GM12878 (cell line): ENCODE data around the gene SETD6. TPM values are rescaled to one million over a fixed set of nuclear protein-coding genes. Genes with fewer than 3 reads are reported as not detected.

ENCODE experiments used
- ATAC-seq: fragments of 200-7000 bp; cut with Tn5 transposase; 3 replicates; pipeline ENCODE4 v1.9.1; 2020; ENCODE audit warnings: mild to moderate bottlenecking, moderate library complexity
- BruUV-seq: library from RNA; stranded (reverse); fragments of 400-500 nt; replicated peaks from 2 replicates; lab custom pipeline; 2021; lab: Mats Ljungman, UMichigan
- CTCF ChIA-PET: fragments of 300-600 bp; sonication (Branson Sonifier 250); formaldehyde crosslinking; extraction: SDS; loops from one replicate; lab custom pipeline; 2021; ENCODE audit warnings: inconsistent platforms; lab: Yijun Ruan, JAX
- POLR2A ChIA-PET: fragments of 350-600 bp; formaldehyde crosslinking; extraction: SDS; loops from one replicate; lab custom pipeline; 2021; ENCODE audit warnings: inconsistent platforms; lab: Charles Lee
- RAD21 ChIA-PET: fragments of 300-600 bp; sonication (Branson Sonifier 250); formaldehyde crosslinking; loops from one replicate; lab custom pipeline; 2023; ENCODE audit warnings: antibody characterized with exemption; ENCODE audit not compliant: unreplicated experiment; lab: Charles Lee
- SMC1A ChIA-PET: fragments of 300-600 bp; sonication (Branson Sonifier 250); formaldehyde crosslinking; loops from one replicate; lab custom pipeline; 2023; ENCODE audit not compliant: unreplicated experiment, uncharacterized antibody; lab: Charles Lee
- DNase-seq: peaks from one replicate; pipeline ENCODE4 v3.0.0-alpha.2; 2011; ENCODE audit warnings: low read depth, low spot score
- FAIRE-seq: peaks from 3 replicates; lab custom pipeline; 2011; peaks lifted over from hg19 to GRCh38; lab: Jason Lieb, UNC
- H2AFZ ChIP-seq: 2 replicates; pipeline ENCODE4 v1.6.0; 2011; ENCODE audit warnings: low read depth, low read length, control low read depth; ENCODE audit not compliant: control insufficient read depth
- H3K27ac ChIP-seq: 2 replicates; pipeline ENCODE4 v1.5.1; 2011; ENCODE audit warnings: control low read depth; ENCODE audit not compliant: control insufficient read depth, insufficient read depth
- H3K27me3 ChIP-seq, 2 experiments: replicated peaks in 1 of 2; 2 replicates each; pipeline versions ENCODE4 v1.6.0 to v1.6.1; 2011; ENCODE audit warnings: low read length in 1 of 2; ENCODE audit not compliant: control insufficient read depth in 2 of 2, insufficient read depth in 2 of 2
- H3K36me3 ChIP-seq, 2 experiments: 2 replicates each; pipeline ENCODE4 v1.5.1; 2011; ENCODE audit warnings: low read length in 1 of 2; ENCODE audit not compliant: control insufficient read depth in 2 of 2, insufficient read depth in 2 of 2
- H3K4me1 ChIP-seq: 2 replicates; pipeline ENCODE4 v1.6.1; 2011; ENCODE audit warnings: mild to moderate bottlenecking, low read length, moderate library complexity, mixed read lengths; ENCODE audit not compliant: control insufficient read depth, insufficient read depth
- H3K4me2 ChIP-seq: 2 replicates; pipeline ENCODE4 v1.6.0; 2011; ENCODE audit warnings: control low read depth; ENCODE audit not compliant: control insufficient read depth, insufficient read depth
- H3K4me3 ChIP-seq: fragments of 200-600 bp; sonication (generic); 2 replicates; pipeline ENCODE4 v1.5.1; 2016
- H3K79me2 ChIP-seq: 2 replicates; pipeline ENCODE4 v1.6.0; 2011; ENCODE audit warnings: low read length; ENCODE audit not compliant: control insufficient read depth, insufficient read depth
- H3K9ac ChIP-seq: 2 replicates; pipeline ENCODE4 v1.8.0; 2011; ENCODE audit warnings: low read length, control low read depth, mixed read lengths; ENCODE audit not compliant: control insufficient read depth, insufficient read depth
- H3K9me3 ChIP-seq: replicated peaks from 3 replicates; pipeline ENCODE4 v1.5.1; 2011; ENCODE audit warnings: mild to moderate bottlenecking, low read length; ENCODE audit not compliant: control insufficient read depth, insufficient read depth
- H4K20me1 ChIP-seq: 2 replicates; pipeline ENCODE4 v1.6.0; 2011; ENCODE audit not compliant: control insufficient read depth, insufficient read depth
- BMI1 ChIP-seq: fragments of 450-650 bp; IDR thresholded peaks from 2 replicates; pipeline ENCODE4 v1.6.1; 2016; ENCODE audit warnings: mild to moderate bottlenecking, moderate library complexity, borderline replicate concordance
- CBFB ChIP-seq: IDR thresholded peaks from 2 replicates; pipeline ENCODE4 v1.6.1; 2016; ENCODE audit warnings: antibody characterized with exemption, low read depth
- CREM ChIP-seq: IDR thresholded peaks from 2 replicates; pipeline ENCODE4 v1.6.1; 2014; ENCODE audit warnings: antibody characterized with exemption, low read depth
- ELK1 ChIP-seq: IDR thresholded peaks from 2 replicates; pipeline ENCODE4 v1.6.1; 2012; ENCODE audit warnings: low read depth, low read length, improper control_type of control experiment
- HSF1 ChIP-seq: fragments of 150-350 bp; IDR thresholded peaks from 2 replicates; pipeline ENCODE4 v1.6.1; 2014; ENCODE audit warnings: mild to moderate bottlenecking, low read depth, low read length
- LARP7 ChIP-seq: fragments of 450-650 bp; IDR thresholded peaks from 2 replicates; pipeline ENCODE4 v1.6.1; 2017; ENCODE audit warnings: mild to moderate bottlenecking
- MXI1 ChIP-seq: fragments of 150-350 bp; IDR thresholded peaks from 2 replicates; pipeline ENCODE4 v1.6.1; 2011; ENCODE audit warnings: low read depth, mild to moderate bottlenecking, inconsistent platforms, low read length, improper control_type of control experiment
- NFYB ChIP-seq: IDR thresholded peaks from 2 replicates; pipeline ENCODE4 v1.6.1; 2011; ENCODE audit warnings: low read depth, mild to moderate bottlenecking, low read length, improper control_type of control experiment, moderate library complexity; ENCODE audit not compliant: insufficient read depth
- NR2C2 ChIP-seq: IDR thresholded peaks from 2 replicates; pipeline ENCODE4 v1.6.1; 2011; ENCODE audit warnings: borderline replicate concordance, low read depth; ENCODE audit not compliant: control insufficient read depth, insufficient read length
- PBX3 ChIP-seq: IDR thresholded peaks from 2 replicates; pipeline ENCODE4 v1.6.1; 2011; ENCODE audit warnings: mild to moderate bottlenecking, low read depth, low read length, moderate library complexity; ENCODE audit not compliant: insufficient replicate concordance
- RELA ChIP-seq: fragments of 450-650 bp; IDR thresholded peaks from 2 replicates; pipeline ENCODE4 v1.8.0; 2014; ENCODE audit warnings: borderline replicate concordance; ENCODE audit not compliant: partially characterized antibody
- RUNX3 ChIP-seq: IDR thresholded peaks from 2 replicates; pipeline ENCODE4 v1.6.1; 2012; ENCODE audit warnings: low read length, inconsistent platforms
- SIX5 ChIP-seq: IDR thresholded peaks from 2 replicates; pipeline ENCODE4 v1.6.1; 2011; ENCODE audit warnings: mild to moderate bottlenecking, low read depth, low read length, moderate library complexity; ENCODE audit not compliant: severe bottlenecking
- SREBF1 ChIP-seq: IDR thresholded peaks from 2 replicates; pipeline ENCODE4 v1.6.1; 2012; ENCODE audit warnings: mild to moderate bottlenecking, low read length
- WRNIP1 ChIP-seq: IDR thresholded peaks from 2 replicates; pipeline ENCODE4 v1.6.1; 2011; ENCODE audit warnings: low read depth, low read length, improper control_type of control experiment, borderline replicate concordance
- ZNF24 ChIP-seq: fragments of 450-650 bp; IDR thresholded peaks from 2 replicates; pipeline ENCODE4 v1.6.1; 2017; ENCODE audit warnings: antibody characterized with exemption, mild to moderate bottlenecking
- ZZZ3 ChIP-seq: IDR thresholded peaks from 2 replicates; pipeline ENCODE4 v1.6.1; 2011; ENCODE audit warnings: low read depth; ENCODE audit not compliant: control insufficient read depth, insufficient read length
- WGBS: methylation state at CpG from one replicate; pipeline ENCODE4 v1.1.6; 2016; ENCODE audit warnings: low lambda C conversion rate; ENCODE audit not compliant: insufficient replicate concordance, insufficient coverage; ENCODE audit errors: missing lambda C conversion rate; 5-methylcytosine and 5-hydroxymethylcytosine counted together
- in situ Hi-C: fragments of 300-500 bp; cut with MboI; formaldehyde crosslinking; loops from 9 replicates; pipeline ENCODE4 v1.14.3; 2018; ENCODE audit warnings: mixed read lengths
- intact Hi-C: fragments of 100-400 bp; cut with micrococcal nuclease; formaldehyde crosslinking; loops from one replicate; pipeline ENCODE4 v1.14.2; 2022; ENCODE audit not compliant: unreplicated experiment
- polyA plus RNA-seq, 11 experiments: library from polyadenylated mRNA; depleted of rRNA in 4 of 11; unstranded in 6 of 11; stranded (reverse) in 5 of 11; fragments of >200 nt; fragmentation: Nextera tagmentation in 4 of 11; fragmentation: Illumina TruSeq in 1 of 11; extraction: Ambion mirVana in 4 of 11; extraction: Trizol in 1 of 11; gene quantifications; 1 replicate in 1 of 11; 2 replicates in 10 of 11; pipeline versions ENCODE4 v1.2.1 to v1.2.3, GENCODE V29; 2011 to 2016; ENCODE audit warnings: inconsistent platforms in 2 of 11, missing spikeins in 2 of 11, low read depth in 1 of 11
- total RNA-seq, 4 experiments: library from RNA; depleted of rRNA in 3 of 4; stranded (reverse); fragments of >200 nt in 3 of 4; fragmentation: Illumina TruSeq in 1 of 4; extraction: Trizol in 1 of 4; gene quantifications; 2 replicates each; pipeline versions ENCODE4 v1.2.1 to v1.2.3, GENCODE V29; 2013 to 2021

Gene SETD6
- total and polyA plus RNA-seq, 10 of the 15 experiments (the other 5 are each of a cell fraction or from before 2014, with no cell fraction given) = 8.2 to 23.8 (median 16.2) TPM

GRCh38 chr16:58494981-58495520 lies 20.3 kb upstream of the SETD6 start:
- Histone ChIP-seq H3K4me3 (no peak overlapping the region), H3K27me3 (no peaks in the 10 kb centered on the region; a peak in 2 of 4 replicates), H3K9me3 (no peaks in the 10 kb centered on the region), H3K4me1 (peaks cover 21% of the 10 kb centered on the region), H2AFZ (peak overlapping the region; percentile 56), H3K9ac (no peak overlapping the region), H3K36me3 (no peaks in the 10 kb centered on the region), H3K79me2 (no peaks in the 10 kb centered on the region), H3K4me2 (peak overlapping the region; percentile 82), H3K27ac (no peak overlapping the region), H4K20me1 (no peaks in the 10 kb centered on the region)
- in situ Hi-C loops (loop anchor here (5.0 kb wide), 1 partner anchor 163 kb away; no protein-coding TSS in a partner anchor), intact Hi-C loops (loop anchor here (5.0 kb wide), 2 partner anchors 167 to 262 kb away; no protein-coding TSS in a partner anchor)
- ChIA-PET POLR2A (no interaction called here), RAD21 (interaction anchor here (0.6 to 1.5 kb wide), 4 partner anchors 19 to 615 kb away, joined by 3 to 4 read pairs (median 4); no protein-coding TSS in a partner anchor), CTCF (interaction anchor here (0.6 to 2.2 kb wide), 10 partner anchors 10 to 261 kb away, joined by 3 to 13 read pairs (median 4); no protein-coding TSS in a partner anchor), SMC1A (interaction anchor here (1.5 to 1.9 kb wide), 2 partner anchors 24 to 261 kb away, joined by 3 to 4 read pairs; no protein-coding TSS in a partner anchor)
- WGBS = 3% methylated on average over 8 of the region's 8 CpGs
- ATAC-seq (peak; percentile 73), DNase-seq (peak; percentile 59), FAIRE-seq (peak; percentile 86)
- no TSS peak for BruUV-seq
- TF ChIP-seq CREM (peak; percentile 40; the same call in 1 of the 2 replicates), NFYB (0 out of 2 replicates have a peak, but pooled peaks have one; percentile 17), NR2C2 (no peak), LARP7 (peak; percentile 58; the same call in 1 of the 2 replicates), BMI1 (peak; percentile 94), ZNF24 (no peak), RELA (no peak), PBX3 (no peak), MXI1 (peak; percentile 98), SREBF1 (no peak), RUNX3 (no peak), HSF1 (no peak), CBFB (no peak), ZZZ3 (no peak), ELK1 (no peak), SIX5 (peak; percentile 21), WRNIP1 (no peak)
